Thoracic aorta (tissue), 2 donors: ENCODE results near the gene PCDHGC3. TPM values are rescaled to one million over a fixed set of nuclear protein-coding genes. Genes with fewer than 3 reads are reported as not detected.

ENCODE experiments used
- ATAC-seq: fragments of 150-250 bp; one replicate; pipeline ENCODE4 v1.8.0; 2017; ENCODE audit warnings: low read depth; ENCODE audit not compliant: insufficient number of reproducible peaks, low FRiP score
- DNase-seq: peaks from one replicate; pipeline ENCODE4 v3.0.0-alpha.2; 2020; ENCODE audit warnings: low spot score
- H3K27ac ChIP-seq, 2 donors: fragments of 200-600 bp; sonication (generic); 1 replicate in 1 of 2; 2 replicates in 1 of 2; pipeline ENCODE4 v1.5.1; 2016; ENCODE audit warnings: mild to moderate bottlenecking in 2 of 2, moderate library complexity in 2 of 2
- H3K27me3 ChIP-seq: fragments of 200-600 bp; sonication (generic); replicated peaks from 2 replicates; pipeline ENCODE4 v1.6.0; 2016; ENCODE audit warnings: mild to moderate bottlenecking; ENCODE audit not compliant: insufficient read depth
- H3K36me3 ChIP-seq: fragments of 200-600 bp; sonication (generic); one replicate; pipeline ENCODE4 v1.5.1; 2016
- H3K4me1 ChIP-seq, 2 donors: fragments of 200-600 bp; sonication (generic); 1 replicate in 1 of 2; 2 replicates in 1 of 2; pipeline versions ENCODE4 v1.5.1 to v1.6.0; 2016; ENCODE audit warnings: low read depth in 2 of 2, mild to moderate bottlenecking in 1 of 2; ENCODE audit not compliant: control insufficient read depth in 1 of 2
- H3K4me3 ChIP-seq: fragments of 200-600 bp; sonication (generic); 2 replicates; pipeline ENCODE4 v1.5.1; 2016; ENCODE audit warnings: mild to moderate bottlenecking
- H3K9me3 ChIP-seq: fragments of 200-600 bp; sonication (generic); 2 replicates; pipeline ENCODE4 v1.5.1; 2016
- total RNA-seq, 2 donors: library from RNA; depleted of rRNA; stranded (reverse); fragments of >200 nt; gene quantifications; one replicate each; pipeline versions ENCODE4 v1.1.0 to v1.2.3, GENCODE V29; 2016
- TF ChIP-seq, protein P1 (sequence below): fragments of 200-600 bp; sonication (generic); IDR thresholded peaks from one replicate; pipeline ENCODE4 v1.5.1; 2019; ENCODE audit warnings: antibody characterized with exemption

Gene PCDHGC3
- total RNA-seq, 2 donors from 2014 or later: 61.3 to 99.9 TPM

DNA sequence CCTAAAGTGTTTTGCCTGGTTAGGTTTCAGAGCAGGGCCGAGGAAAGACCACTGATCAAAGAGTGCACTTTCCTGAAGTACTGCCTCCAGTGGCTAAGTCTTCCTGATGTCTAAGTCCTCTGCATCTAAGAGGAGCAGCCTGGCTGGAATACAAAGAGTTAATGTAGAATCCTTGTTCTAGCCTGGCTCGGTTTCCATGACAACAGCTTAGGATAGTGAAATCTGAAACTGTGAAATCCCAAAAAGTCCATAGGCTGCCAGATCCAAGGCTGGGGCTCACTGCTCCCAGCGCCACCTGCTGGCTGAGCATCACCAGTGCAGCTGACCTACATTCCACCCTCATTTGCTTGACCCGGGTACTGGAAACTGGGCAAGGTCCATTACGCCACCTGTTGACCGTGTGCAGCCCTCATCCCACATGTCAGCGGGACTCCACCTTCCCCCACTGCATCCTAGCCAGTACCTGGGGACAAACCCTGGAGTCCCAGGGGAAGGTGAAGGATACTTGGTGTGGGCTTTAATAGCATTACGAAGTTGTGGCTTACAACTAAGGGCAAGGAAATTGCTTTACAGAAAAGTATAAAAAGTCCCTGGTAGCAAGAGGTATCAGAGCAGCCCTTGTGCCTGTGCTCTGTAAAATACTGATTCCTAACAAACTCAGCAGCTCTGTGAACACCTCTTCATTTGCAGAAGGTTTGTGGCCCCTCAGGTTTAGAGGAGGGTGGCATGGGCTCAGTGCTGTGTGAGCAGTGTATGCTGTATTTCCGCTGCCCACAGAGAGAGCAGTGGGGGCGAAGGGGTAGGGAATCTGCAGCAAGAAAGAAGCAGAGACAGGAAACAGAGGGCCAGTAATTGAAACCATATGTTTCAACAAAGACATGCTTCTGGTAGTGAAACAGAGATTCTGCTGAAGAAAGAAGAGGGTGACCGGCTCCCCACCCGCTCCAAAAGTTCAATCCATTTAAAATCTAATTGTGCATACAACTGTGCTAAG, 49.1 kb downstream of the PCDHGC3 start:
- ATAC-seq: peak; percentile 84
- Histone ChIP-seq H3K27ac (peak overlapping the region; percentile 53 to 70), H3K4me1 (peaks cover 22 to 63% of the 10 kb centered on the region in 2 donors), H3K27me3 (no peaks in the 10 kb centered on the region), H3K9me3 (no peaks in the 10 kb centered on the region), H3K4me3 (no peak overlapping the region), H3K36me3 (peaks cover 5% of the 10 kb centered on the region)
- TF ChIP-seq, protein P1, sequence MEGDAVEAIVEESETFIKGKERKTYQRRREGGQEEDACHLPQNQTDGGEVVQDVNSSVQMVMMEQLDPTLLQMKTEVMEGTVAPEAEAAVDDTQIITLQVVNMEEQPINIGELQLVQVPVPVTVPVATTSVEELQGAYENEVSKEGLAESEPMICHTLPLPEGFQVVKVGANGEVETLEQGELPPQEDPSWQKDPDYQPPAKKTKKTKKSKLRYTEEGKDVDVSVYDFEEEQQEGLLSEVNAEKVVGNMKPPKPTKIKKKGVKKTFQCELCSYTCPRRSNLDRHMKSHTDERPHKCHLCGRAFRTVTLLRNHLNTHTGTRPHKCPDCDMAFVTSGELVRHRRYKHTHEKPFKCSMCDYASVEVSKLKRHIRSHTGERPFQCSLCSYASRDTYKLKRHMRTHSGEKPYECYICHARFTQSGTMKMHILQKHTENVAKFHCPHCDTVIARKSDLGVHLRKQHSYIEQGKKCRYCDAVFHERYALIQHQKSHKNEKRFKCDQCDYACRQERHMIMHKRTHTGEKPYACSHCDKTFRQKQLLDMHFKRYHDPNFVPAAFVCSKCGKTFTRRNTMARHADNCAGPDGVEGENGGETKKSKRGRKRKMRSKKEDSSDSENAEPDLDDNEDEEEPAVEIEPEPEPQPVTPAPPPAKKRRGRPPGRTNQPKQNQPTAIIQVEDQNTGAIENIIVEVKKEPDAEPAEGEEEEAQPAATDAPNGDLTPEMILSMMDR: peak; percentile 99
- DNase-seq: peak; percentile 59

DNA sequence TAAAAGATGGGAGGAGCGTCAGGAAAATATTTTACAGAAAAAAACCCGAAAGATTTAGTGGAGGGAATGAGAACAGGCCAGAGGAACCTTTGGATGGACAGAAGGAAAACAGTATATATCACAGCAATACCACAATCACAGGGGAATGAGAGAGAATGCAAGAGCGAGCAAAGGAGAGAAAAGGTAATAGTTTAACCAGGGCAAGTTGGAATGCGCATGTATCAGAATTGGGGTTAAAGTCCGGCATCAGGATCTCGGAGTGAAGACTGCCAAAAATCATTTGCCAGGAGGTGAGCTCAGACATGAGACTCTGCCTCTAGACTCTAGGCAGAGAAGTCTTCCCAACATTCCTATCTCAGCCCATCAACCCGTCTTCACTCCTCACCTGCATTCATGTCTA, 49.9 kb downstream of the PCDHGC3 start:
- peaks cover 22 to 58% of the 10 kb centered on the region in 2 donors for H3K4me1 ChIP-seq
- H3K27ac ChIP-seq: peak overlapping the region; percentile 53 to 70
- peaks cover 5% of the 10 kb centered on the region for H3K36me3 ChIP-seq

DNA sequence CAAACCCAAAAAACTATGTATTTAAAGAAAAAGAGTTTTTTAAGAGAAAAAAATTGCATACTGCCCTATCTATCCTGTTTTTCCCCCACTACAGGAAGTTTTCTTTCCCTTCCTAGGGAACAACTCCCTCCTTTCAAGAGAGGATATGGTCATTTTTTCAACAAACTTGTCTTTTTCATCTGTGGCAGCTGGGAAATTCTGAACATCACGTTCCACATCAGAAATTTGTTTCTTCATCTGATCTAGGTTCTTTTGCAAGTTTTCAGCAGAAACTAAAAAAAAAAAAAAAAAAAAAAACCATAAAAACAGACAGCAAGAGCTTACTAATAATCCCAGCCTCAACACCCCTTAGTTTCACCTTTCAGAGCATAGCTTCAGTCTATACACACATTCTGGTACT, 51.7 kb downstream of the PCDHGC3 start:
- Histone ChIP-seq H3K27ac (peak overlapping the region; percentile 72 to 74), H3K4me3 (no peak overlapping the region), H3K27me3 (no peaks in the 10 kb centered on the region), H3K36me3 (peaks cover 5% of the 10 kb centered on the region), H3K4me1 (peaks cover 11 to 40% of the 10 kb centered on the region in 2 donors), H3K9me3 (no peaks in the 10 kb centered on the region)
- DNase-seq: no peak
- no peak for ATAC-seq
- TF ChIP-seq, protein P1: no peak

More for the DNA sequence above, 49.9 kb downstream of the PCDHGC3 start:
- Histone ChIP-seq H3K9me3 (no peaks in the 10 kb centered on the region), H3K4me3 (no peak overlapping the region), H3K27me3 (no peaks in the 10 kb centered on the region)
- DNase-seq (no peak), ATAC-seq (no peak)
- TF ChIP-seq, protein P1: no peak

Other genes with a start within 250 kb of the PCDHGC3 start
- 10 to 100 TPM in 1 of 2 donors, 1 to 10 TPM in 1; 6.1 to 10.7 TPM for gene PCDHB15, start 230.6 kb upstream of the PCDHGC3 start, total RNA-seq
- gene SLC25A2, start 171.9 kb upstream of the PCDHGC3 start, total RNA-seq: 1 to 10 TPM; 2.0 to 3.5 TPM
- 10 to 100 TPM; 35.9 to 56.1 TPM for gene TAF7, start 155.2 kb upstream of the PCDHGC3 start, total RNA-seq
- 1 to 10 TPM in 1 of 2 donors, under 1 TPM in 1; 0.41 to 2.8 TPM for gene PCDHGA1, start 145.5 kb upstream of the PCDHGC3 start, total RNA-seq
- gene PCDHGA2, start 137.2 kb upstream of the PCDHGC3 start, total RNA-seq: 10 to 100 TPM in 1 of 2 donors, 1 to 10 TPM in 1; 8.5 to 13.8 TPM
- 1 to 10 TPM; 5.3 to 9.1 TPM for gene PCDHGA3, start 132.1 kb upstream of the PCDHGC3 start, total RNA-seq
- gene PCDHGB1, start 125.9 kb upstream of the PCDHGC3 start, total RNA-seq: 10 to 100 TPM in 1 of 2 donors, 1 to 10 TPM in 1; 6.8 to 11.4 TPM
- gene PCDHGA4, start 120.9 kb upstream of the PCDHGC3 start, total RNA-seq: 10 to 100 TPM; 11.4 TPM
- 10 to 100 TPM in 1 of 2 donors, 1 to 10 TPM in 1; 9.7 to 13.4 TPM for gene PCDHGB2, start 116.0 kb upstream of the PCDHGC3 start, total RNA-seq
- gene PCDHGA5, start 111.8 kb upstream of the PCDHGC3 start, total RNA-seq: 10 to 100 TPM in 1 of 2 donors, 1 to 10 TPM in 1; 9.5 to 12.5 TPM
- 10 to 100 TPM; 11.2 to 15.4 TPM for gene PCDHGB3, start 105.7 kb upstream of the PCDHGC3 start, total RNA-seq
- gene PCDHGA6, start 102.1 kb upstream of the PCDHGC3 start, total RNA-seq: 10 to 100 TPM; 12.0 to 13.1 TPM
- gene PCDHGA7, start 93.2 kb upstream of the PCDHGC3 start, total RNA-seq: 10 to 100 TPM; 11.9 to 12.2 TPM
- 10 to 100 TPM; 11.6 to 18.1 TPM for gene PCDHGB4, start 88.3 kb upstream of the PCDHGC3 start, total RNA-seq
- 10 to 100 TPM in 1 of 2 donors, 1 to 10 TPM in 1; 7.5 to 13.9 TPM for gene PCDHGA8, start 83.3 kb upstream of the PCDHGC3 start, total RNA-seq
- gene PCDHGB5, start 78.0 kb upstream of the PCDHGC3 start, total RNA-seq: 10 to 100 TPM; 20.8 to 26.3 TPM
- 10 to 100 TPM; 12.0 to 18.6 TPM for gene PCDHGA9, start 73.2 kb upstream of the PCDHGC3 start, total RNA-seq
- 10 to 100 TPM in 1 of 2 donors, 1 to 10 TPM in 1; 9.5 to 17.2 TPM for gene PCDHGB6, start 67.9 kb upstream of the PCDHGC3 start, total RNA-seq
- gene PCDHGA10, start 63.0 kb upstream of the PCDHGC3 start, total RNA-seq: 10 to 100 TPM; 11.1 to 14.4 TPM
- 10 to 100 TPM; 18.0 to 28.1 TPM for gene PCDHGB7, start 58.3 kb upstream of the PCDHGC3 start, total RNA-seq
- gene PCDHGA11, start 54.9 kb upstream of the PCDHGC3 start, total RNA-seq: 10 to 100 TPM; 10.4 to 11.6 TPM
- 10 to 100 TPM; 16.2 to 26.0 TPM for gene PCDHGA12, start 45.5 kb upstream of the PCDHGC3 start, total RNA-seq
- 1 to 10 TPM; 6.4 to 7.9 TPM for gene PCDHGC4, start 9.1 kb downstream of the PCDHGC3 start, total RNA-seq
- gene PCDHGC5, start 13.1 kb downstream of the PCDHGC3 start, total RNA-seq: 1 to 10 TPM; 5.7 to 6.9 TPM
- gene DIAPH1, start 143.0 kb downstream of the PCDHGC3 start, total RNA-seq: 10 to 100 TPM; 91.0 to 93.1 TPM
- gene HDAC3, start 160.9 kb downstream of the PCDHGC3 start, total RNA-seq: 10 to 100 TPM; 53.5 to 56.2 TPM
- 1 to 10 TPM; 1.6 to 3.2 TPM for gene RELL2, start 161.0 kb downstream of the PCDHGC3 start, total RNA-seq
- gene FCHSD1, start 175.5 kb downstream of the PCDHGC3 start, total RNA-seq: 10 to 100 TPM; 42.6 to 47.0 TPM
- 10 to 100 TPM; 15.0 to 16.2 TPM for gene ARAP3, start 206.3 kb downstream of the PCDHGC3 start, total RNA-seq